RPMI8226 (cell line): ENCODE data around the gene ESR1.
"Not testable (repeated sequence)": the region's sequence is repeated elsewhere in the genome, so short reads cannot be mapped to it uniquely, and the experiment has no call there.

Experiments
- DNase-seq: peaks from one replicate; pipeline ENCODE4 v3.0.0-alpha.2; 2015

Gene ESR1

DNA sequence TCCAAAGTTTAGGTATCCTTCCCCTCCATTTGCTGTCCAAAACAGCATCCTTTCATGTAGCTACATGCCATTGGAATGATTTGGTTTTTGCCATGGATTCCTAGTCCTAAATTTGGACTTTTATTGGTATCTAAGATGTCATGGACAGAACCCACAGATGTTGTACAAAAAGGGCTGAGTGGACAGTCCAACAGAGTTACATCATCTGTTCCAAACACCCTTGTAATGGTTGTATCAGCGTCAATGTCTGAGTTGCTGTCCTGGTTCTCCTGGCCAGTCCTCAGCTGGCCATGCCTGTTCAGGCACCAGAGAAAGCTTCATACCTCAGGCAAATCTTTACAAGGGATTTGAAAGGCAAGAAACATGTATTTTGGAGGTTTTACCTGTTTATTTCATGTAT lies 191.3 kb downstream of the ESR1 start:
- no peak for DNase-seq

DNA sequence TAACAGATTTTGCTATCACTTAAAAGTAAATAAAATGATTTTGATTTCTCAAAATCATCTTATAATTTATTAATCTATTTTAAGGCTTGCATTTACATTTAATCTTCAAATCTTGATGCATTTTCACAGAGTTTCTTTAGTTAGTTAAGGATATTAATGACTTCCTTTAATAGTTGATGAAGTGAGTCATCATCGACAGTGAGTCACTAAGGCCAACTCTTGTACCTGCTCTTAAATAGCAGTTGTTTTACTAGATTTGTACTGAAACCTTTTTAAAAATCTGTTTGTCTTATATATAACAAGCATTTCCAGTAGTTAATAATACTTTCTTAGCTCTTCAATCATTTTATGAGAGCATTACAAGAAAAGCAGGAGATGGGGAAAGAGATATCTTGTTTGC lies 191.7 kb downstream of the ESR1 start:
- no peak for DNase-seq

DNA sequence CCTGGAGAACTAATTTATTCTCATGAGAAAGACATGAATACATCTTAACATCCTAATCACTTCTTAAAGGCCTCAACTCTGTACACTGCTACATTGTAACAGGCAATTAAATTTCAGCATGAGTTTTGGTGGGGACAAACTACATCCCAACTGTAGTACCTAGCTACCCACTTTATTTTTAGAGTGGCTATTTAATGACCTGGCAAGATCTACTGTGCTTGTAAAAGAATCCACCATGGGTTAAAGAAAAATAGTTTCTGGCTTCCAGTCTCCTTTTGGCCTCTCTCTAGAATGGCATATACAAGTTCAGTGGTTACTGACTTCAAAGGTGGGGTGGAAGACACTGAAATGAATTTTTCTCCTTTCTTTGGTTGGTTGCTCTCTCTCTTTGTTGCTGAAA lies 193.9 kb downstream of the ESR1 start:
- no peak for DNase-seq

GRCh38 chr6:152002306-152002705 lies 194.8 kb downstream of the ESR1 start:
- no peak for DNase-seq

DNA sequence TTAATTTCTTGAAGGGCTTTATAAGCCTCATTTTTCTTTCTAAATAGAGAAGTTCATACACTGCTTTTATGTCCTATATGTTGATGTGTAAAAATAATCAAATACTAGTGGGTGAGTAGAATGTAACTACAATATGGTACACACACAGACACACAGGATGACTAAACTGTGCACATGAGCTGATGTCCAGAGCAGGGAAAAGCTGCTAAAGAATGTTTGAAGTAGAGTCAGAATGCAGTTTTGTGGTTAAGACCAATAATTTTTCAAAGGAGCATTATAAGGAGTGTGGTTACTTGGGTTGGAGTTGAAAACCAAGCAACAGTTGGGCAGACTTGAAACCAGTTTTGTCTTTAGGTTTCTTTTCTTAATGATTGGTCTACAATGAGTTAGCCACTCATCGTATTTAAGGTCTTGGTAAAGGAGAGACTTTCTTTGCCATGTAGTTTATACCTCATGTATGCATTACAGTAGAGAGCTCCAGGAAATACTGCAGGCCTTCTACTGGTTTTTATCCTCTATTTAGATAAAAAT lies 196.6 kb downstream of the ESR1 start:
- no peak for DNase-seq

DNA sequence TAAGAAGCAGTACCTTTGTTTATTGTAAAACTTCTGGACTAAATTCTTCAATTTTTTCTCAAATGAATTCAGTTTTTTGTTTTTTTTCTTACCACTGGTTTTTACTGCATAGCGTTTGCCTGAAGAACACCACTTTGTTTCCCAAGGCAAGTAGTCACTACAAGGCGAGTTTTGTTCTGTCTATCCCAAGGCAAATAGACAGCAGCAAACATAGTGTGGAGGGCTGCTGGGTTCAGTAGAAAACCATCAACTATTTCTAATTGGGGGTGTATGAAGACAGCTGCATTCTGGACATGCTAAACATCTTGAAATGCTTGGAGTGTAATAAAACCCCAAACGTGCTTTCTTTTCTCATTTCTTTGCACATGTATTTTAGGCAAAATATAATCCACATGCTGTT lies 197.4 kb downstream of the ESR1 start:
- no peak for DNase-seq

GRCh38 chr6:152008779-152009178 lies 201.3 kb downstream of the ESR1 start:
- no peak for DNase-seq

DNA sequence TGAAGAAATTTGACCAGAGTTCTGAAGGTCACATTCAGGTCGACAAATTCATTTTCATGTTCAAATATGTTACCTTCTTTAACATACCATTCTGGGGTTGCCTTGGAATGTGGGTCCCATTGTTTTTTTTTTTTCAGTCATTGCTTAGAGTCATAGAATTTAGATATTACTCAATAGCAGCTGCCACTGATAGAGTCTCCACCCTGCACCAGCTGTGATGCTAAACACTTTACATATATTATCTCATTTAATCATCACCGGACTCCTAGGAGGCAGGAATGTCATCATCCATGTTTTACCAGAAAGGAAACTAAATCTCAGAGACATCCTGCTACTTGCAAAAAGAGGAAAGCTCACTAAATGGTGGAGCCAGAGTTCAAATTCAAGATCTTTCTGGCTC lies 204.7 kb downstream of the ESR1 start:
- no peak for DNase-seq

- no peak for DNase-seq
Measured at GRCh38 chr6:152018876-152019275, 211.4 kb downstream of the ESR1 start.

DNA sequence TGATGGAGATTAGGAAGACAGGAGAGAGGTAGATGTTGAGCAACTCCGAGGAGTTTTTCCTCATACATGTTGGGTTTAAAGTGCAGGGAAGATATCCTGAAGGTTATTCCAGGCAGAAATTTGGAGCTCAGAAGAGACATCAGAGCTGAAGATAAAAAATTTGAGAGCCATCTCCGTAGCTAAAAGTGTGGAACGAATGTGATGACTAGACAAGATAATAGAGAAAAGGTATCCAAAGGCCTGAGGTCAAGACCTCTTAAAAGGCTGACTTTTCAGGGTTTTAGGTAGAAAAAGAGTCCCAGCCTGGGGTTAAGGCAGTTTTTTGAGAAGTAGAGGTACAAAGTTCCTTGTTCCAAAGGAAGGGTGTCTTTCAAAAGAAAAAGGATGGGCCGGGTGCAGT lies 214.8 kb downstream of the ESR1 start:
- no peak for DNase-seq

- no peak for DNase-seq
Measured at GRCh38 chr6:152023613-152024012, 216.1 kb downstream of the ESR1 start.

DNA sequence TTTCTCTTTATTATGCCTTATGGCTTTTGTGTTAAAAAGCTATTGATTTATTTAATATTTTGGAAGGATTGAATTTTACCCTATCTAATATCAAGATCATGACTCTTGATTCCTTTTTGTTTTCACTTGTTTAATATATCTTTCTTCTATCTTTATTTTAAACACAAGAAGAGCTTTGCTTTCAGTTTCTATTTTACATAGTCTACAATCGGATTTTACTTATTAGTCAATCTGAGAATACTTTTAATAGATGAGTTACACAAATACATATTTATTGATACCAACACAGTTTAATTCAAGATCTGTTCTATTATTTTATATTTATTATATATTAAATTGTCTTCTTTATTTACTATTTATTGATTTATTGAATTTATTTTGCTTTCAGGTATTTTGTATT lies 218.8 kb downstream of the ESR1 start:
- no peak for DNase-seq

DNA sequence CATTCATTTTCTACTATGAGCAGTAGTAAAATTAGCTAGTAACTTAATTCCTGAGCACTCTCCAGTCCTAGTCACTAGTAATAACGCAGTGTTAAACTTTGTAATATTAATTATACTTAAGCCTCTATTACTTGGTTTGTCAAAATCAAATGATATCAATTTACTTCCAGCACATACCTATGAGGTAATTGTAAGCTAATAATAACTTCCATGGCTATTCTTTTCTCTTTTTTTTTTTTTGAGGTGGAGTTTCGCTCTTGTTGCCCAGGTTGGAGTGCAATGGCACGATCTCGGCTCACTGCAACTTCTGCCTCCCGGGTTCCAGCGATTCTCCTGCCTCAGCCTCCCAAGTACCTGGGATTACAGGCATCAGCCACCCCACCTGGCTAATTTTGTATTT lies 219.3 kb downstream of the ESR1 start:
- not testable (repeated sequence) for DNase-seq

DNA sequence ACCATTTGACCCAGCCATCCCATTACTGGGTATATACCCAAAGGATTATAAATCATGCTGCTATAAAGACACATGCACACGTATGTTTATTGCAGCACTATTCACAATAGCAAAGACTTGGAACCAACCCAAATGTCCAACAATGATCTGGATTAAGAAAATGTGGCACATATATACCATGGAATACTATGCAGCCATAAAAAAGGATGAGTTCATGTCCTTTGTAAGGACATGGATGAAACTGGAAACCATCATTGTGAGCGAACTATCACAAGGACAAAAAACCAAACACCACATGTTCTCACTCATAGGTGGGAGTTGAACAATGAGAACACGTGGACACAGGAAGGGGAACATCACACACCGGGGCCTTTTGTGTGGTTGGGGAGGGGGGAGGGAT lies 226.3 kb downstream of the ESR1 start:
- not testable (repeated sequence) for DNase-seq

- DNase-seq = no peak
Measured at GRCh38 chr6:152034631-152035030, 227.1 kb downstream of the ESR1 start.

- DNase-seq = no peak
Measured at GRCh38 chr6:152046118-152046517, 238.6 kb downstream of the ESR1 start.

DNA sequence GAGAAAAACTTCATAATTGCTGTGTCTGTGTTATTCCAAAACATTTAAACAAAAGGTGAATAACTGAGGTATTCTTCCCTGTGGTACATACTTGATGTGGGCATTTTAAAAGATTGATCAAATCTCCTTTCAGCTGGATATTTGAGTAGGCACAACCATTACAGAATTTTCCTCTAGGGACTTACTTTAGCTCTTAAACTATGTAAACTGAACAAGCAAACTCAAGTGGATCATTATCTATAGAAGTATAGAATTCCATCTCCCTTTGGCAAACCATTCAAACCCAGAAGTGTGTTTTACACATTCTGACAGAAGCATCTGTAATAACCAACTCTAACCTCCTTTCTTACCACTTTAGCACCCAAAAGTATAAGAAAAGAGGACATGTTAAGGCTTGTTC lies 241.4 kb downstream of the ESR1 start:
- no peak for DNase-seq

GRCh38 chr6:152049502-152049901 lies 242.0 kb downstream of the ESR1 start:
- no peak for DNase-seq

DNA sequence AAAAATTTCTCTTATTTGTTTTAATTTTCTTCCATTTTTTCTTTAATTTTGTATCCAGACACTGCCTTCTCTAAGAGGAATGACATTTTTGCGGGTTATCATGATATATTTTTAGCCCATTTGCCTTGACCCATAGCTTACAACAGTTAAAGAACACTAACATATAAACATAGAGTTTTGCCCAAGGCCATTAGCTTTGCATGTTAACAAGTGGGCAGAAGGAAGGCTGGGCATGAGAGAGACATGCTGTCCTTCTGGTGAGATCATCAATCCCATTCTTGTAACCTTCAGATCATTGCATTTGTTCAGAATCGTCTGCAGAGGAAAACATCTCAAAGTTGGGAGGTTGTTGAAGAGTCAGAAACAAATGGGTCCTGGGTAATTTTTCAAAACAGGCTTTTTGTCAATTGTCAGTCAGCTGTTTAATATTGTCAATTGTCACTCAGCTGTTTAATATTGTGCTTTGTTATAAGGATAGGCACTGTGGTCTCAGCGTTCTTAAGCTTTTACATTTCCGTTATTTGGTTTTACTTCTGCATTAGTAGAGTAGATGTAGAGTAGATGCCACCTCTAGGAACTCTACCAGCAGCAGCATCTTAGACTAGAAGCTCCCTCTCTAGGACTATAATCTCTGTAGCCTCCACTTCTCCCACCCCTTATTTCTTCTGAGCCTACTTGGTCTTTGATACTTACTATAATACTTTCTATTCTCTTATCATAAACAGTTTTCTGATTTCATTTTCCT lies 243.1 kb downstream of the ESR1 start:
- DNase-seq = no peak

GRCh38 chr6:152052061-152052460 lies 244.6 kb downstream of the ESR1 start:
- DNase-seq = no peak

DNA sequence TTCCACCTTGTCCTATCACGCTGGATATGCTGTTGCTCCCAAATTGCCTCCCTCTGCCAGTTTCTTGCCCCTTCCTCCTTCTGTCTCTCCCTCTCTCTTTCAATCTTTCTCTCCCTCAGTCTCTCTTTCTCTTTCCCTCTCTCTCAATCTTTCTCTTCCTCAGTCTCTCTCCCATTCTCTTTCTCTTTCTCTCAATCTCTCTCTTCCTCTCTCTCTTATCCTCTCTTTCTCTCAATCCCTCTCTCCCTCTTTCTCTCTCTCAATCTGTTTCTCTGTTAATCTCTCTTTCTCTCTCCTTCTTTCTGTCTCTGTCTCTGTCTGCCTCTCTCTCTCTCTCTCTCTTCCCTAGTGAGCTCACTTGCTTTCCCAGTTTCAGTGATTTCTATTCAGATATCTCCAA lies 245.8 kb downstream of the ESR1 start:
- no peak for DNase-seq

GRCh38 chr6:152054441-152054840 lies 247.0 kb downstream of the ESR1 start:
- DNase-seq = no peak

- DNase-seq = no peak
Measured at GRCh38 chr6:152055517-152055916, 248.0 kb downstream of the ESR1 start.

DNA sequence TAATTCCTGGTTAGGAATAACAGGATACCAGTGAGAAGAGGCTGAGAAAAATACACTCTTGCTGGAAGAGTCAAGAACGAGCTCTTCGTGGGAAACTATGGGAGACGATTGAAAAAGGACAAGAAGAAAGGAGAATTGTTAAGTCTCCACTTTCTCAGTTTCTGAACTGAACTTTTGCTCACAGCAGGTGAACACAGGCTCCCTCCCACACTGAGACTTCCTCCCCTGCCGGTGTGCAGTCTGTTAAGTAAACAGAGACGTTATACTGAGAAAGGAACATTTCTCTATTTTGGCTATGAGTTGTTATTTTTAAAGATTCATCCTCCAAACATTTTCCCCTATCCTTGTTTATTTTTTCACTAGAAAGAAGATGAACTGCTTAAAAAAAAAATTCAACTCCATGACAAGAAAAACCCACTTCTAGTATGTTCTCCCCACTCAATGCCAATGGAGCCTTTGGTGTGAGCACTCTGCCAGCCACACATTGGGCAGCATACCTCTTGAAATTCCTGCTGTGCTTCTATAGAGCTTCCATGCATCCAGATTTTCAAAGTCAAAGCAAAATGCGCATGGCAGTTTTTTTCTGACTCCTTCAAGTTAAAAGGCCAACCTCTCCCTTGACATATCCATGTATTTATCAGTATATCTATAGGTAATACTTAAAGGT lies 250.5 kb downstream of the ESR1 start:
- DNase-seq = peak; percentile 7

- no peak for DNase-seq
Measured at GRCh38 chr6:152059909-152060308, 252.4 kb downstream of the ESR1 start.
